HG03066 (cell line): ENCODE results near the gene FRMD8.

Source experiments
- ATAC-seq: cut with Tn5 transposase; IDR thresholded peaks from one replicate; pipeline ENCODE4 v1.9.1; 2021; ENCODE audit warnings: low read depth; ENCODE audit not compliant: unreplicated experiment

FRMD8 gene

GRCh38 chr11:65375012-65375411, 11.4 kb upstream of the FRMD8 start:
- no peak for ATAC-seq

- no peak for ATAC-seq
These were observed 10.2 kb upstream of the FRMD8 start for GRCh38 chr11:65376138-65376713.

- no peak for ATAC-seq
These were observed 9.4 kb upstream of the FRMD8 start for GRCh38 chr11:65377036-65377435.

GRCh38 chr11:65377777-65378176, 8.7 kb upstream of the FRMD8 start:
- ATAC-seq = no peak

- no peak for ATAC-seq
These were observed 8.1 kb upstream of the FRMD8 start for GRCh38 chr11:65378208-65378927.

- ATAC-seq = no peak
These were observed 7.4 kb upstream of the FRMD8 start for GRCh38 chr11:65378928-65379638.

- ATAC-seq = no peak
These were observed 6.6 kb upstream of the FRMD8 start for GRCh38 chr11:65379698-65380459.

GRCh38 chr11:65380460-65381119, 5.8 kb upstream of the FRMD8 start:
- no peak for ATAC-seq

- peak; percentile 7 for ATAC-seq
These were observed 4.8 kb upstream of the FRMD8 start for GRCh38 chr11:65381716-65382032.

- ATAC-seq = peak; percentile 50
These were observed 4.2 kb upstream of the FRMD8 start, which contains the start of gene SLC25A45 for GRCh38 chr11:65382033-65382803. TSS of gene SLC25A45 (minus strand) at chr11:65382646. CDS start at chr11:65381951, 695 bp downstream.

GRCh38 chr11:65382804-65383368, 3.6 kb upstream of the FRMD8 start:
- no peak for ATAC-seq

- ATAC-seq = no peak
These were observed 2.7 kb upstream of the FRMD8 start for GRCh38 chr11:65383778-65384177.

GRCh38 chr11:65384301-65384889, 2.0 kb upstream of the FRMD8 start:
- no peak for ATAC-seq

GRCh38 chr11:65388731-65389130, 2.3 kb downstream of the FRMD8 start:
- ATAC-seq = no peak

- ATAC-seq = no peak
These were observed 3.0 kb downstream of the FRMD8 start for GRCh38 chr11:65389294-65389980.

- ATAC-seq = no peak
These were observed 3.9 kb downstream of the FRMD8 start for GRCh38 chr11:65390099-65390941.

GRCh38 chr11:65390996-65391395, 4.6 kb downstream of the FRMD8 start:
- ATAC-seq = no peak
